ENCODE results near the gene APBA3. TPM values are rescaled to one million over a fixed set of nuclear protein-coding genes. Genes with fewer than 3 reads are reported as not detected.

APBA3 gene, protein sequence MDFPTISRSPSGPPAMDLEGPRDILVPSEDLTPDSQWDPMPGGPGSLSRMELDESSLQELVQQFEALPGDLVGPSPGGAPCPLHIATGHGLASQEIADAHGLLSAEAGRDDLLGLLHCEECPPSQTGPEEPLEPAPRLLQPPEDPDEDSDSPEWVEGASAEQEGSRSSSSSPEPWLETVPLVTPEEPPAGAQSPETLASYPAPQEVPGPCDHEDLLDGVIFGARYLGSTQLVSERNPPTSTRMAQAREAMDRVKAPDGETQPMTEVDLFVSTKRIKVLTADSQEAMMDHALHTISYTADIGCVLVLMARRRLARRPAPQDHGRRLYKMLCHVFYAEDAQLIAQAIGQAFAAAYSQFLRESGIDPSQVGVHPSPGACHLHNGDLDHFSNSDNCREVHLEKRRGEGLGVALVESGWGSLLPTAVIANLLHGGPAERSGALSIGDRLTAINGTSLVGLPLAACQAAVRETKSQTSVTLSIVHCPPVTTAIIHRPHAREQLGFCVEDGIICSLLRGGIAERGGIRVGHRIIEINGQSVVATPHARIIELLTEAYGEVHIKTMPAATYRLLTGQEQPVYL
- 10 to 100 TPM; 18.9 to 23.0 (median 19.2) TPM for total RNA-seq
- long read RNA-seq, donor 1, transcript APBA3-201 (11 exons, 2,075 nt) = major isoform, 15 of 37 reads
- long read RNA-seq, donor 1, partial matches to known transcripts = 12 of 37 reads
- long read RNA-seq, donor 1, other reads (novel, unspliced or antisense) = 8 of 37 reads
- long read RNA-seq, donor 2, transcript APBA3-201 (11 exons, 2,075 nt) = major isoform, 8 of 10 reads
- long read RNA-seq, donor 2, partial matches to known transcripts = 1 of 10 reads
- long read RNA-seq, donor 2, other reads (novel, unspliced or antisense) = 0 of 10 reads

DNA sequence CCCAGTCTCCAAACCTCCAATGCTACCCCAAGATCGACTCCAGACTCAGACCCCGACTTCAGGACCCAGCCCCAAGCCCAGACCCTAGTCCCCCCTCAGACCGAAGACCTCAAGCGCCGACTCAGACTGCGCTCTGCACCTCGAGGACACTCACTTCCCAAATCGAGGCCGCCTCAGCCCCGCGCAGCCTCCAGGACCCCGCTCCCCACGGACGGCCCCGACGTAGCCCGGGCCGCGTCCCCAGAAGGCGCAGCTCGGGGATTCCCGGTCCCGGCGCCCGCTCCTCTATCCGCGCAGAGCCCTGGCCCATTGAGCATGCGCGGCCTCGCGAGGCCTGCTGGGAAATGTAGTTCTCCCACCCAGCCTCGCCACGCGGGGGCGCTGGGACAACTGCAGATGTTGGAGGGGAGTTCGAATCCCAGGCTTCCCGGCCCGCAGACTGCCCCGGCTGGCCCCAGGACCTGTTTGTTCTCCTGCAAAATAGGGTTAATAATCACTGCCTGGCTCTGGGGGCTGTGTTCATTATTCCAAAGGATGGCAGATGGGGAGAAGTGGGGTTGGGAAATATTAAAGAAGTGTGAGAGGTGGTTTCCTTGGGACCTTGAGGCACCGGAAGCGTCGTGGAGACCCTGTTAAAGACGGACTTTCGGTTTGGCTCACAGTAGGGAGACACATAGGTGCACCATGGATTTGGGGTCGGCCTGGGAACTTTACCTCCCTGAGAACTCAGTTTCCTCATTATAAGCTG lies at the start of gene APBA3:
APBA3 (minus strand) TSS at position 311 of the 748 bp plus-strand sequence. CDS start 1,428 bp downstream, outside the sequence.
- Histone ChIP-seq H3K4me3 (peak within 1 kb of the TSS; percentile 78), H3K36me3 (ENCODE audit: low read depth) (no peaks in the 10 kb centered on the region), H3K9me3 (no peaks in the 10 kb centered on the region), H3K4me1 (ENCODE audit: low read depth) (peaks cover 30% of the 10 kb centered on the region)
- intact Hi-C loops (cut with DNase I, micrococcal nuclease) = no loop called here
- ATAC-seq (peak; percentile 76), DNase-seq (peak; percentile 95 to 97 (median 95))
- TF ChIP-seq CTCF (IDR thresholded peaks at IDR 0.05) = peak; percentile 60

DNA sequence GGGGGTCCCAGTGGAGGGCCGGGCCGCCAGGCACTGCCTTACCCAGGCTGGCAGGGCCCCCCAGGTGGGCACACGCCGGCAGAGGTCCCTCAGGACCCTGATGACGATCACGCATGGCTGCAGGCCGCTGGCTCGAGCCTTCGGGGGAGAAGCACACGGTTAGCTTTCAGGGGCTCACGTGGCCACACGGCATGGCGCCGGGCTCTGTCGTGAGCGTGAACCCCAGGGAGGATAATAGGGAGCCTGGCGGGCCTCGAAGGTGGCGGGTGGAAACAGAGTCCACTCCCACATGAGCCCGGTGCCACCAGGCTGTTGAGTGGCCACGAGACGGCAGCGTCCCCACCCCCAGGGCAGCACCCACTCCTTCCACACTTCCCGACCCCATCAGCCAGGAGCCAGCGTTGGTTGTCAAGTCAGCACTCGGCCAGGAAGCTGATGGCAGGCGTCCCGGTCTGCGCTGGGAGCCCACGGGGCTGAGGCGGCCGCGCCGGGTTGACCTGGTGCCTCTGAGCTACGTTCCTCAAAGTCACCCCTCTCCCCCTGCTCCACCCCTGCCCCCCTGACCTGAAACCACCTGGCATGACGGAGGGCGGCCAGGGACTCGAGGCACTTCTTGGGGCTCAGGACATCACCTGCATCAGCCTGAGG lies 49.3 kb upstream of the APBA3 start:
- no peak for TF ChIP-seq CTCF (IDR thresholded peaks at IDR 0.05)
- intact Hi-C loops (cut with DNase I, micrococcal nuclease) = no loop called here
- ATAC-seq = peak; percentile 19
- H3K36me3 ChIP-seq (ENCODE audit: low read depth) = no peaks in the 10 kb centered on the region
- no peaks in the 10 kb centered on the region for H3K4me1 ChIP-seq (ENCODE audit: low read depth)
- no peaks in the 10 kb centered on the region for H3K9me3 ChIP-seq
- H3K4me3 ChIP-seq = no peak overlapping the region
- DNase-seq = no peak

DNA sequence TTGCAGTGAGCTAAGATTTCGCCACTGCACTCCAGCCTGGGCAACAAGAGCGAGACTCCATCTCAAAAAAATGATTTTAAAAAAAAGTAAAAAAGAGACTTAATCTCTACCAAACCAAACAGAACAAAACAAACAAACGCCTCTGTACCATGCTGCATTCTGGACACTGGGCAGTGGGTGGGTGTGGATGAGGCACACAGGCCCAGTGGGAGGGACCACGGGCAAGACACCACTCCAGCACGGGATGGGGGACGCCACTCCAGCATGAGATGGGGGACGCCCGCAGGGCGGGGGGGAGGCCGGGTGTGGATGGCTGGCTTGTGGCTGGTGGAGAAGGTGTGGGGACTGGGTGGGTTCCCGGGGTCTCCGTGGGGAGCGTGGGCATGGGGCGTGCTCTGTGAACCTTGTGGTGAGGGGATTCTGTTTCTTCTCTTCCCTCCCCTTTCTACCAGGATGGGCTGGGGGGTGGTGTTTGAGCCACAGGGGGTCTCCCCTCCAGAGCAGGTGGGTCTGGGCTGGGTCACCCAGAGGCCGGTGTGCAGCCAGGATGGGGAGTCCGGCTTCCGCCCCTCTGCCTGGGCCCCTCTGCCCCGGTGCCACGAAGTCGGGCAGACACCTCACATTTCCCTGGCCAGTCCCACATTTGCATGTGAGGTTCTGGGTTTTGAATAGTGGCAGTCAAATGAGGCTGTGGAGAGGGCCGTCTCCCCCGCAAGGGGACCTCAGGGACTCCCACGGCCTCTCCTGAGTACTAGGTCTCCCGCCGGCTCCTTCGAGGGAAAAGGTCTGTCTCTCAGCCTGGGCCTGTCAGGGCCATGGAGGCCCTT lies 48.6 kb upstream of the APBA3 start:
- no peak overlapping the region for H3K4me3 ChIP-seq

DNA sequence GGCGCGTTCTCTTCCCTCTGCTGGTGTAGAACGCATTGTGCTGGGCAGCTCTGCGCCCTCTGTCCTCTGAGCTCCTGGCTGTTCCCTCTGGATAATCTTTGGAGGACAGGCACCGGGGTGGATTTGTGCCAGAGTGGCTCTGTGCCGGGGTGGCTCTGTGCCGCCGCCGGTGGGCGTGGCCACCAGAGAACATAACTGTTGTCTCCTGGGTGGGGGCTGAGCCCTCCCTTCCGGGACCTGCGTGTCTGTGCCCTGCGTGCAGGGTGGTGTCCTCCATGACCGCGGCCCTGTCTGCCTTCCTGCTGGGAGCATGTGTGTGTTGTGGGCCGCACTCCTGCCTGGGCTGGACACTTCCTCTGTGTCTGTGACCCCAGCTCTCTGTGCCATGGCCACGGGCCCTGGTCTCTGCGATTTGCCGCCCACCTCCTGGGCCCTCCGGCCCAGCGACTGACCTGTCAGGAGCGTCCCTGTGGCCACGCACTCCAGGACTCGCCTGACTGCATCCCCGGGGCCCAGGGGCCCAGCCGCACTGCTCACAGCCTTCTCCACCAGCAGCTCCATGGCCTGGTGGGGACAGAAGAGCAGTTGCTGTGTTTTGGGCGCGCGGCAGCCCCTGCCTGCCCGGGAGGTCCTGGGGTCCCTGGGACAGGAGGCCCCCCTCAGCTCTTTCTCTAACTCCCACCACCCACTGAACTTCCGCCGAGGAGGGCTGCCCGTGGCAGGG lies 47.1 kb upstream of the APBA3 start:
- intact Hi-C loops (cut with DNase I, micrococcal nuclease) = no loop called here
- DNase-seq = peak in 1 of 3 donors; percentile 50

More for the DNA sequence above, 48.6 kb upstream of the APBA3 start:
- DNase-seq (no peak), ATAC-seq (peak; percentile 34)
- no peaks in the 10 kb centered on the region for H3K4me1 ChIP-seq (ENCODE audit: low read depth)
- intact Hi-C loops (cut with DNase I, micrococcal nuclease) = no loop called here
- no peaks in the 10 kb centered on the region for H3K9me3 ChIP-seq
- no peak for TF ChIP-seq CTCF (IDR thresholded peaks at IDR 0.05)
- no peaks in the 10 kb centered on the region for H3K36me3 ChIP-seq (ENCODE audit: low read depth)

More for the DNA sequence above, 47.1 kb upstream of the APBA3 start:
- no peak for ATAC-seq
- Histone ChIP-seq H3K4me1 (ENCODE audit: low read depth) (no peaks in the 10 kb centered on the region), H3K4me3 (no peak overlapping the region), H3K36me3 (ENCODE audit: low read depth) (no peaks in the 10 kb centered on the region), H3K9me3 (no peaks in the 10 kb centered on the region)
- TF ChIP-seq CTCF (IDR thresholded peaks at IDR 0.05) = no peak

Data from mucosa of descending colon (tissue), 3 donors.